Stimulated activated CD4-positive, alpha-beta T cell treated with anti-CD3 and anti-CD28 coated beads, Interleukin-1b, Interleukin-23, amount 100 ng/mL, for 48 hours (primary cell): ENCODE data around the gene BPIFB2.

Source experiments
- DNase-seq: peaks from one replicate; pipeline ENCODE4 v3.0.0-alpha.2; 2020

BPIFB2 gene

DNA sequence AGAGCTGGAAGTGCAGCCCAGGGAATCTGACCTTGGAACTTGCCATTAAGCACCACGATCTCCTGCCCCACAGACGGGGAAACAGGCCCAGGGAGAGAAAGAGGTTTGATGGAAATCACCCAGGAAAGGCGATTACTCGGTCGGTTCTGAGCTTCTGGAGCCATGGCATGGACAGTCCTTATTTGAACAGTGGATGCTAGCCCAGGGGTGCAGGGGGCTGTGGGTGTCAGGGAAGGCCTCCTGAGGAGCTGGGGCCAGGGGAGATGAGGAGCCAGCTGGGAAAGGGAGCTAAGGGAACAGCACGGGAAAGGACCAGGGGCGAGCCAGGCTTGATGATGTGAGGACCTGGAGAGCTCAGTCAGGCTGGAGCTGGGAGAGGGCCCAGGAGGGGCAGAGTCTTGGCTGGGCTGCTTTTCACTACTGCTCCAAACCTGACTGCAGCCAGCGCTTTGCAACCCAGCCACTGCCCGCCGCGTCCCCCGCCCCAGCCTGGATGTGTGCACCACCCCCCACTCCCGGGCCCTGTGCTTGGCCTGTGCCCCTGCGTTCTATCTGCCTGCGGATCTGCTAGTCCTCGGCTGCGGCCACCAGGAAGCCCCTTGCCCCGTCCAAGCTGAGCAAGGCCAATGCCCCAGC is 21.1 kb upstream of the BPIFB2 start:
- no peak for DNase-seq

GRCh38 chr20:32987044-32987825 is 20.3 kb upstream of the BPIFB2 start:
- no peak for DNase-seq

GRCh38 chr20:32988008-32988407 is 19.5 kb upstream of the BPIFB2 start:
- no peak for DNase-seq

GRCh38 chr20:32989507-32990283 is 17.8 kb upstream of the BPIFB2 start:
- no peak for DNase-seq

- DNase-seq = no peak
These were observed 17.1 kb upstream of the BPIFB2 start for GRCh38 chr20:32990426-32990825.

DNA sequence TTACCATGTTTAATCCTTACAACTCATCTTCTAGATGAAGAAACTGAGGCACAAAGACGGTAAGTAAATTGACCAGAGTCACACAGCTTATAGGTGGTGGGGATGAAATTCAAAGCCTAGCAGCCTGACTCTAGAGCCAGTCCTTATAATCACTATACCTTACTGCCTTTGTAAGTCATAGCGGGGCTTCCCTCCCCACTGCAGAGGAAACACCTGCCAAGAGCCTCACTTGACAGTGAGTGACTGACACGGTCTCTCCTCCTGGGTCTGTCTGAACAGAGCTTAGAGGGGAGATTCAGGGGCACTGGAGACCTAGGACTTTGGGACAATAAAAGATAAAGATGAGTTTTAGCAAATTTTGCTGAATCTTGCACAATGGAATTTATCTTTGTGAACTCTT is 16.1 kb upstream of the BPIFB2 start:
- DNase-seq = no peak

GRCh38 chr20:32991792-32992641 is 15.5 kb upstream of the BPIFB2 start:
- no peak for DNase-seq

GRCh38 chr20:32993496-32994050 is 13.9 kb upstream of the BPIFB2 start:
- DNase-seq = peak; percentile 9

- DNase-seq = no peak
These were observed 11.7 kb upstream of the BPIFB2 start for GRCh38 chr20:32995802-32996201.

GRCh38 chr20:32997431-32997830 is 10.1 kb upstream of the BPIFB2 start:
- no peak for DNase-seq

- no peak for DNase-seq
These were observed 7.8 kb upstream of the BPIFB2 start for GRCh38 chr20:32999603-33000250.

DNA sequence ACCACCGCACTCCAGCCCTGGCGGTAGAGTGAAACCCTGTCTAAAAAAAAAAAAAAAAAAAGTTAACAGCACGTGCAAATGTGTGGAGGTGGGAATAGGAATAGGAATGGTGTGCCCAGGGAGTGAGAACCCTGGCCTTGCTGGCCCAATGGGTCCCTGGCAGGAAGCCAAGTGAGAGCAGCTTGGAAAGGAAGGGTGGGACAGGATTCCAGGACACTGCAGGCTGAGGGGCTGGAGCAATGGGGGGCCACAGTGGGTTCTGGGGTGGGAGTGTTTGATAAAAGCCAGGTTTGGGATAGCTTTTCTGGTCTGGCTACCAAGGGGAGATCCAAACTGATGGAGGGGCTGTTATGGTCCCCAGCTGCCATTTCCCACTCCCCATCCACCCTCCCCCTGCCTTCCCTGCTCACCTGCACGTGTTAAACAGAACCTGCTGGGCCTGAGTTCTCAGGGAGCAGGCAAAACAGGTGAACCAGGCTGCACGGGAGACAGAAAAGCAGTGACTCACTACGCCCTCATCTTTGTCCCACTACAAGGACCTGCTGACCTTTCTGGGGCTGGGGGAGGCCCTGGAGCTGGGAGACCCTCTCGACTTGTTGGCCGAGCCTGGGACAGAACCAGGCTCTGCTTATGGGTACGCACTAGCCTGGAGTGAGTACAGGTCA is 6.6 kb upstream of the BPIFB2 start:
- DNase-seq = no peak

- DNase-seq = no peak
These were observed 5.3 kb upstream of the BPIFB2 start for GRCh38 chr20:33002087-33002808.

DNA sequence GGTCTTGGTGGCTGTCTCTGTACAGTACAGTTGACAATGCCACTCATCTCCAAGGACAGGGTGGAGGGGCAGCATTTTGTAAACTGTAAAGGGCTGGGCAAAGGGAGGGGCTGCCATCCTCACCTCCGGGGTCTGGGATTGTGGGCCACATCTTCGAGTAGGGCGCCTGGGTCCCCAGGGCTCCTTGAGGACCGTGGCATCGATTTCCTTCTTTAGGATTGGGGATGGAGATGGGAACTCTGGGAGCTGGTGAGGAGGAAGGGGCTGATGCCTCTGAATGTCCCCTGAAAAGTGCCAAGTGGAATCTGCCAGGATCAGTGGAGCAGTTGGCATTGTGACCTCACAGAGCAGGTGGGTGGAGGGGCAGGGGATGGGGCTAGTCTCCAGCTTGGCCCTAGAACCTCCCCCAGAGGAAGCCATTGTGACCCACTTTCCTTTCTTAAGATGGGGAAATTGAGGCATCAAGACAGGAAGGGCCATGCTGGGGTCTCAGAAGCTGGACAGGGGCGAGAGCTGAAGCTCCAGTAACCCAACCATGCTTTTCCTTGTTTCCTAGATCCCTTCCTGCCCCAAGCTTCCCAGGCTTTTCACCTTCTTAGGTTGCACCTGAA is 3.3 kb upstream of the BPIFB2 start, which contains the start of gene SUN5:
SUN5 (minus strand) TSS at position 293 of the 611 bp plus-strand sequence; CDS start at position 200, 93 bp downstream.
- no peak for DNase-seq

GRCh38 chr20:33005132-33005566 is 2.4 kb upstream of the BPIFB2 start:
- DNase-seq = peak; percentile 29

DNA sequence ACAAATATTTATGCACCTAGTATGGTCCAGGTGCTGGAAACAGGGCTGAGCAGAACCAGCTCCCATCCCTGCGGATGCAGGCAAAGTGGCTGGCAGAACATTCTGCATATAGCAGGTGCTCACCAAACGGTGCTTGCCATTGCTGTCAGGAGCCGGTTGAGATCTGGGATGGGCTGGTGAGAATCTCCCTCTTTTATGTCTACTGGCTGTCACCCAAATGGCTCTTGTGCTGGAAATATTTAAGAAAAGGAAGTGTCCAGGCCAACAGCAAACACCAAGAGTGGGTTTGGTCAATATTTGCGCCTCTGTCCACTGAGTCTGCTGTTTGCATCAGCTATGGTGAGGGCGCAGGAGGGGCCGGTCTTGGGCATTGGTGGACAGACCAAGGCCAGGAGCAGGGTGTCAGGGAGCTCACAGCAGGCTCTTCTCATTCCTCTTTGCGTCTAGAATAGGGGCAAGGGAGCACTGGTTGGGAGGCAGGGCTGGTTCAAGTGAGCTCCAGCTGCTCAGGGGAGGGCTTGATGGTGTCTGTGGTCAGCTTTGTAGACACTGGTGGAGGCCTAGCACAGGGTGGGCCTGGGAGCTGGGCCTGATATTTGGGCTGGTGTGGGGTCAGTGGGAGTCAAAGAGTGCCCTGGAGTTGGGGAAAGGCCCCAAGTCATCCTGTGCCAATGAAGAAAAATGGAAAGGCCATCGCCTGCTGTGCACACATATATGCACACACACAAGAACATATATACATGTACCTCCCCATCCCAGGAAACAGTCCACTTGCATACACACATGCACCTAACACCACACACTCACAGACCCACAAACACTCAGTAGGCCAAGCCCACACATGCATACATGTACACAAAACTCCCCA is 1.4 kb upstream of the BPIFB2 start:
- DNase-seq = no peak

GRCh38 chr20:33006776-33007375 is 628 bp upstream of the BPIFB2 start:
- DNase-seq = no peak
